SK-N-SH treated with all-trans-retinoic acid at 6 μM for 48 hours (cell line): Measurements from ENCODE around the gene EOMES.

Experiments used
- ATAC-seq: fragments of 200-7000 bp; cut with Tn5 transposase; 3 replicates; pipeline ENCODE4 v1.9.1; 2020; ENCODE audit warnings: mild to moderate bottlenecking, moderate library complexity
- BACH2 ChIP-seq: fragments of 250-450 bp; sonication (Bioruptor Pico); IDR thresholded peaks from 2 replicates; pipeline ENCODE4 v1.9.0; 2021; ENCODE audit warnings: mild to moderate bottlenecking, borderline replicate concordance
- CREB5 ChIP-seq: fragments of 250-450 bp; sonication (Bioruptor Pico); IDR thresholded peaks from 2 replicates; pipeline ENCODE4 v1.5.1; 2020; ENCODE audit warnings: low read depth, mild to moderate bottlenecking, moderate library complexity
- CSDC2 ChIP-seq: fragments of 250-450 bp; sonication (Bioruptor Pico); IDR thresholded peaks from 2 replicates; pipeline ENCODE4 v1.5.0; 2020; ENCODE audit warnings: mild to moderate bottlenecking, moderate library complexity
- CSRNP3 ChIP-seq: fragments of 250-450 bp; sonication (Bioruptor Pico); IDR thresholded peaks from 2 replicates; pipeline ENCODE4 v1.5.1; 2021; ENCODE audit warnings: mild to moderate bottlenecking, moderate library complexity
- ESRRG ChIP-seq: fragments of 250-450 bp; sonication (Bioruptor Pico); IDR thresholded peaks from 2 replicates; pipeline ENCODE4 v1.6.1; 2021; ENCODE audit warnings: mild to moderate bottlenecking
- GLIS3 ChIP-seq: fragments of 250-450 bp; sonication (Bioruptor Pico); IDR thresholded peaks from 2 replicates; pipeline ENCODE4 v1.5.0; 2020; ENCODE audit warnings: mild to moderate bottlenecking, moderate library complexity
- ISL1 ChIP-seq: fragments of 250-450 bp; sonication (Bioruptor Pico); IDR thresholded peaks from 2 replicates; pipeline ENCODE4 v2.1.2; 2022; ENCODE audit warnings: mild to moderate bottlenecking, moderate library complexity
- OSR1 ChIP-seq: fragments of 250-450 bp; sonication (Bioruptor Pico); IDR thresholded peaks from 2 replicates; pipeline ENCODE4 v1.8.0; 2022; ENCODE audit warnings: moderate library complexity, mild to moderate bottlenecking, inconsistent platforms
- PATZ1 ChIP-seq: fragments of 250-450 bp; sonication (Bioruptor Pico); IDR thresholded peaks from 2 replicates; pipeline ENCODE4 v1.8.0; 2020; ENCODE audit warnings: mild to moderate bottlenecking, moderate library complexity, borderline replicate concordance
- POU6F1 ChIP-seq: fragments of 250-450 bp; sonication (Bioruptor Pico); IDR thresholded peaks from 2 replicates; pipeline ENCODE4 v1.8.0; 2021; ENCODE audit warnings: low read depth, mild to moderate bottlenecking, moderate library complexity, borderline replicate concordance
- PPARA ChIP-seq: fragments of 250-450 bp; sonication (Bioruptor Pico); IDR thresholded peaks from 2 replicates; pipeline ENCODE4 v1.5.0; 2020; ENCODE audit warnings: mild to moderate bottlenecking, borderline replicate concordance
- RARB ChIP-seq: fragments of 250-450 bp; sonication (Bioruptor Pico); IDR thresholded peaks from 2 replicates; pipeline ENCODE4 v1.8.0; 2021; ENCODE audit warnings: mild to moderate bottlenecking, moderate library complexity
- SNAI2 ChIP-seq: fragments of 250-450 bp; sonication (Bioruptor Pico); IDR thresholded peaks from 2 replicates; pipeline ENCODE4 v1.5.0; 2020; ENCODE audit warnings: mild to moderate bottlenecking, moderate library complexity
- TCF4 ChIP-seq: fragments of 250-450 bp; sonication (Bioruptor Pico); IDR thresholded peaks from 2 replicates; pipeline ENCODE4 v1.8.0; 2021; ENCODE audit warnings: mild to moderate bottlenecking, moderate library complexity, borderline replicate concordance
- TOX ChIP-seq: fragments of 250-450 bp; sonication (Bioruptor Pico); IDR thresholded peaks from 2 replicates; pipeline ENCODE4 v1.8.0; 2021; ENCODE audit warnings: mild to moderate bottlenecking, moderate library complexity, borderline replicate concordance
- ZC3H10 ChIP-seq: fragments of 250-450 bp; sonication (Bioruptor Pico); IDR thresholded peaks from 2 replicates; pipeline ENCODE4 v1.5.1; 2021; ENCODE audit warnings: mild to moderate bottlenecking, moderate library complexity
- ZNF565 ChIP-seq: fragments of 450-650 bp; formaldehyde crosslinking; conservative IDR thresholded peaks from 2 replicates; pipeline ENCODE4 v1.5.0; 2020; ENCODE audit warnings: low read depth, mild to moderate bottlenecking, moderate library complexity
- ZNF70 ChIP-seq: fragments of 450-650 bp; formaldehyde crosslinking; IDR thresholded peaks from 2 replicates; pipeline ENCODE4 v1.5.0; 2020; ENCODE audit warnings: mild to moderate bottlenecking, moderate library complexity
- ZNF8 ChIP-seq: fragments of 450-650 bp; formaldehyde crosslinking; IDR thresholded peaks from 2 replicates; pipeline ENCODE4 v1.5.0; 2020; ENCODE audit warnings: mild to moderate bottlenecking, moderate library complexity

EOMES gene

GRCh38 chr3:27669591-27669990 is 52.5 kb downstream of the EOMES start (continued):
- TF ChIP-seq PATZ1 (CRISPR knock-in tag) (no peak), TCF4 (CRISPR knock-in tag) (no peak)

GRCh38 chr3:27667751-27668150 is 54.4 kb downstream of the EOMES start:
- TF ChIP-seq CSDC2 (CRISPR knock-in tag) = no peak
- no peak for TF ChIP-seq OSR1 (CRISPR knock-in tag)
- no peak for TF ChIP-seq TCF4 (CRISPR knock-in tag)
- TF ChIP-seq CSRNP3 = no peak
- TF ChIP-seq PPARA = no peak
- TF ChIP-seq POU6F1 (CRISPR knock-in tag) = no peak
- no peak for TF ChIP-seq BACH2 (CRISPR knock-in tag)
- no peak for TF ChIP-seq ESRRG
- no peak for TF ChIP-seq SNAI2 (CRISPR knock-in tag)
- no peak for TF ChIP-seq ZC3H10 (CRISPR knock-in tag)
- TF ChIP-seq ZNF70 (CRISPR knock-in tag) = no peak
- TF ChIP-seq PATZ1 (CRISPR knock-in tag) = no peak
- TF ChIP-seq TOX (CRISPR knock-in tag) = no peak
- TF ChIP-seq CREB5 (CRISPR knock-in tag) = no peak
- TF ChIP-seq ZNF565 (CRISPR knock-in tag) = no peak
- TF ChIP-seq ZNF8 (CRISPR knock-in tag) = no peak
- no peak for TF ChIP-seq GLIS3 (CRISPR knock-in tag)
- TF ChIP-seq RARB (CRISPR knock-in tag) = no peak
- TF ChIP-seq ISL1 (CRISPR knock-in tag) = no peak
- ATAC-seq = no peak

GRCh38 chr3:27666708-27667107 is 55.4 kb downstream of the EOMES start:
- ATAC-seq = peak; percentile 73; the same call in 2 of the 3 replicates

More at GRCh38 chr3:27666708-27667107, 55.4 kb downstream of the EOMES start:
- TF ChIP-seq ISL1 (CRISPR knock-in tag) (no peak), PATZ1 (CRISPR knock-in tag) (no peak), ESRRG (no peak), PPARA (no peak), ZNF565 (CRISPR knock-in tag) (no peak), POU6F1 (CRISPR knock-in tag) (no peak)
- TF ChIP-seq, all 23 proteins: peak for 0
